Measurements from ENCODE around the gene SMARCC2.
A peak's percentile ranks its signal among the peaks of the same experiment; 100 is the strongest.

Gene SMARCC2

GRCh38 chr12:56186957-56187356, 2.3 kb downstream of the SMARCC2 start:
- Histone ChIP-seq H3K36me3 (peaks cover 45% of the 10 kb centered on the region), H3K27me3 (no peaks in the 10 kb centered on the region), H3K4me3 (ENCODE audit: low read depth in 1 of 2, low read length in 1 of 2) (no peak overlapping the region), H3K4me1 (ENCODE audit: control insufficient read depth in 1 of 2, insufficient read depth in 1 of 2, low read depth in 1 of 2, low read length in 1 of 2) (peaks cover 34 to 36% of the 10 kb centered on the region in 2 experiments), H3K27ac (peak overlapping the region; percentile 76), H3K9me3 (no peaks in the 10 kb centered on the region)
- TF ChIP-seq CTCF (IDR thresholded peaks at IDR 0.05), result no peak

GRCh38 chr12:56178347-56178746, 10.9 kb downstream of the SMARCC2 start:
- TF ChIP-seq CTCF (IDR thresholded peaks at IDR 0.05), result no peak
- Histone ChIP-seq H3K36me3 (peaks cover 97% of the 10 kb centered on the region), H3K27me3 (no peaks in the 10 kb centered on the region)

GRCh38 chr12:56172839-56173238, 16.4 kb downstream of the SMARCC2 start:
- H3K27ac ChIP-seq, result no peak overlapping the region
- no peak overlapping the region for H3K4me3 ChIP-seq (ENCODE audit: low read depth in 1 of 2, low read length in 1 of 2)
- TF ChIP-seq CTCF (IDR thresholded peaks at IDR 0.05), result no peak
- H3K27me3 ChIP-seq, result no peaks in the 10 kb centered on the region
- H3K9me3 ChIP-seq, result no peaks in the 10 kb centered on the region
- no peaks in the 10 kb centered on the region for H3K4me1 ChIP-seq (ENCODE audit: control insufficient read depth in 1 of 2, insufficient read depth in 1 of 2, low read depth in 1 of 2, low read length in 1 of 2)
- H3K36me3 ChIP-seq, result peaks cover 99% of the 10 kb centered on the region

More at GRCh38 chr12:56178347-56178746, 10.9 kb downstream of the SMARCC2 start:
- Histone ChIP-seq H3K27ac (no peak overlapping the region), H3K4me3 (ENCODE audit: low read depth in 1 of 2, low read length in 1 of 2) (no peak overlapping the region), H3K4me1 (ENCODE audit: control insufficient read depth in 1 of 2, insufficient read depth in 1 of 2, low read depth in 1 of 2, low read length in 1 of 2) (no peaks in the 10 kb centered on the region), H3K9me3 (no peaks in the 10 kb centered on the region)

- no peaks in the 10 kb centered on the region for H3K9me3 ChIP-seq
- H3K27ac ChIP-seq, result peak overlapping the region; percentile 27
- no peaks in the 10 kb centered on the region for H3K27me3 ChIP-seq
- no peak overlapping the region for H3K4me3 ChIP-seq (ENCODE audit: low read depth in 1 of 2, low read length in 1 of 2)
- H3K36me3 ChIP-seq, result peaks cover 98% of the 10 kb centered on the region
- H3K4me1 ChIP-seq (ENCODE audit: control insufficient read depth in 1 of 2, insufficient read depth in 1 of 2, low read depth in 1 of 2, low read length in 1 of 2), result no peaks in the 10 kb centered on the region
- TF ChIP-seq CTCF (IDR thresholded peaks at IDR 0.05), result no peak
Observed at GRCh38 chr12:56169229-56169759, 20.0 kb downstream of the SMARCC2 start.

- H3K36me3 ChIP-seq, result peaks cover 98% of the 10 kb centered on the region
- H3K4me3 ChIP-seq (ENCODE audit: low read depth in 1 of 2, low read length in 1 of 2), result no peak overlapping the region
- H3K27me3 ChIP-seq, result no peaks in the 10 kb centered on the region
- no peaks in the 10 kb centered on the region for H3K9me3 ChIP-seq
- H3K27ac ChIP-seq, result peak overlapping the region; percentile 50
- no peak for TF ChIP-seq CTCF (IDR thresholded peaks at IDR 0.05)
- H3K4me1 ChIP-seq (ENCODE audit: control insufficient read depth in 1 of 2, insufficient read depth in 1 of 2, low read depth in 1 of 2, low read length in 1 of 2), result peaks cover 16% of the 10 kb centered on the region in 2 experiments
Observed at GRCh38 chr12:56165369-56165768, 23.9 kb downstream of the SMARCC2 start.
